Measurements from ENCODE around the gene SLC25A27.

SLC25A27 gene

DNA sequence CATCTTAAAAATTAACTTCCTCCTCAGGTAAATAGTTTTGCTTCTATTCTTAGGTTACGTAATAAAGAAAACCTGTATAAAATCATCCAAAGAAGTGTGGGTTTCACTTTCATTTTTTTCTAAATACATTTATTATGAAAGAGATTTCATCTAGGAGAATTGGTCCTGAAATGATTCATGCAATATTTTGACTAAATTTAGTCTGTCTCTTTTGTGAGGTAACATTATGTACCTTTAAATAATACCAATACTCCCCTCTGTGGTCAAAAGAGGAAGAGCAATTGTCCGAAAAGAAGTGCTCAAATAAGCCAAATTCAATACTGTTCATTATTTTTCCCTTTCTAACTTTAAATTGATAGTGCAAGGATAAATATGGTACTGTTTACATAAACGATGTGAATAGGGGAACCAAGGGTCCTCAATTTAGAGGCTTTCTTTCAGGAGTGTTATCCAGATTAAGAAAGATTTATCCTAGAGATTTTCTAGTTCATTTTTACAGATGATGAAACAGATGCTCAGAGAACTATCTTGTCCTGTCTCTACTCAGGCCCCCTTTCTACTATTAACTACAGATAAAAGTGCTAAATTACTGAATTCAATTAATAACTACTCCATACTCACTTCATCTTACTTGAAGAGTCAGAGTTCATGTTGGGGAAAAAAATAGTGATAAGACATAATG, 26.4 kb upstream of the SLC25A27 start:
- no peak for TF ChIP-seq ZFX (IDR thresholded peaks at IDR 0.05)
- TF ChIP-seq, protein P1, sequence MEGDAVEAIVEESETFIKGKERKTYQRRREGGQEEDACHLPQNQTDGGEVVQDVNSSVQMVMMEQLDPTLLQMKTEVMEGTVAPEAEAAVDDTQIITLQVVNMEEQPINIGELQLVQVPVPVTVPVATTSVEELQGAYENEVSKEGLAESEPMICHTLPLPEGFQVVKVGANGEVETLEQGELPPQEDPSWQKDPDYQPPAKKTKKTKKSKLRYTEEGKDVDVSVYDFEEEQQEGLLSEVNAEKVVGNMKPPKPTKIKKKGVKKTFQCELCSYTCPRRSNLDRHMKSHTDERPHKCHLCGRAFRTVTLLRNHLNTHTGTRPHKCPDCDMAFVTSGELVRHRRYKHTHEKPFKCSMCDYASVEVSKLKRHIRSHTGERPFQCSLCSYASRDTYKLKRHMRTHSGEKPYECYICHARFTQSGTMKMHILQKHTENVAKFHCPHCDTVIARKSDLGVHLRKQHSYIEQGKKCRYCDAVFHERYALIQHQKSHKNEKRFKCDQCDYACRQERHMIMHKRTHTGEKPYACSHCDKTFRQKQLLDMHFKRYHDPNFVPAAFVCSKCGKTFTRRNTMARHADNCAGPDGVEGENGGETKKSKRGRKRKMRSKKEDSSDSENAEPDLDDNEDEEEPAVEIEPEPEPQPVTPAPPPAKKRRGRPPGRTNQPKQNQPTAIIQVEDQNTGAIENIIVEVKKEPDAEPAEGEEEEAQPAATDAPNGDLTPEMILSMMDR (conservative IDR thresholded peaks at IDR 0.05): peak; percentile 85
- H3K27ac ChIP-seq: no peak overlapping the region

DNA sequence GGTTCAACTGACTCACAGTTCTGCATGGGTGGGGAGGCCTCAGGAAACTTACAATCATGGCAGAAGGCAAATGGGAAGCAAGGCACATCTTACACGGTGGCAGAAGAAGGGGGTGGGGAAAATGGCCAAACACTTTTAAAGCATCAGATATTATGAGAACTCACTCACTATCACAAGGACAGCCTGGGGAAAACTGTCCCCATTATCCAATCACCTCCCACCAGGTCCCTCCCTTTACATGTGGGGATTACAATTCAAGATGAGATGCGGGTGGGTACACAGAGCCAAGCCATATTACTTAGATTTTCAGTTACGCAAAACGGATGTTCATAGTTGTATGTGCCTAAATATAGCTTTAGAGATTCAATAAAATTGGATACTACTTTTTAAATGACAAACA, 25.8 kb upstream of the SLC25A27 start:
- H3K27ac ChIP-seq: no peak overlapping the region
- TF ChIP-seq, protein P1 (conservative IDR thresholded peaks at IDR 0.05): no peak
- no peak for TF ChIP-seq ZFX (IDR thresholded peaks at IDR 0.05)

DNA sequence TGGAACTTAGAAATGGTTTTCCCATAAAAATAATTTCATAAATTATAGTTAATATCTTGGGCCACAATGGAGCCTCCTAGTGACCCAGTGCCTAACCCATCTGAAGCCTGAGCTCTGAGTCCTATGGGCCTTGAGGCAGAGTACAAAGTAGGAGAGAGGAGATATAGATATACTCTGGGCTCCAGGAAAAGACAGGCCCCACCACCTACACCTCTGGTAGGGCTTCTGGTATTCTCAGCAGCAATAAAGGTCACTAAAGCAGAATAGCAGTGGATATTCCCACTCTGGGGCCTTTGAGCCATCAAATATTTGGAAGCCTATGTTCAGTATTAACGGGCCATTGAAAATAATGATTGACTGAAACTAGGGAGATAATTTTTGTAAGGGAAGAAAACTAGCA, 24.3 kb upstream of the SLC25A27 start:
- TF ChIP-seq ZFX (IDR thresholded peaks at IDR 0.05): no peak
- TF ChIP-seq, protein P1 (conservative IDR thresholded peaks at IDR 0.05): no peak
- H3K27ac ChIP-seq: no peak overlapping the region

DNA sequence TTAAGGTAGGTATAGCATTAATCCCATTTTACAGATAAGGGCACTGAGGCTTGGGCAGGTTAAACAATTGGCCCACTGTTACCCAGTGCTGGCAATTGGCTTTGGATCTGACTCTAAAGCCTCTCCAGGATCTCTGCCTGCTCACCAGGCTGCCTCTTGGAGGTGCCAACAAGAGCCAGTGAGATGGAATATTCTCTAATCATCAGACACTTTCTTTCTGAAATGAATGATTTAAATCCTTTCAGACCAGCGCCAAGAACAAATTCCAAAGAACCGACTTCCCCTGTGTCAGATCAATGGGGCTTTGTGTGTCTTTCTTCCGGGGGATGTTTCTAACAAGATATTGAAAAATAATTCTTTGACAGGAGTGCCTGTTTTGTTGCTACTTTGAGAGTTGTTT, 23.8 kb upstream of the SLC25A27 start:
- H3K27ac ChIP-seq: no peak overlapping the region

DNA sequence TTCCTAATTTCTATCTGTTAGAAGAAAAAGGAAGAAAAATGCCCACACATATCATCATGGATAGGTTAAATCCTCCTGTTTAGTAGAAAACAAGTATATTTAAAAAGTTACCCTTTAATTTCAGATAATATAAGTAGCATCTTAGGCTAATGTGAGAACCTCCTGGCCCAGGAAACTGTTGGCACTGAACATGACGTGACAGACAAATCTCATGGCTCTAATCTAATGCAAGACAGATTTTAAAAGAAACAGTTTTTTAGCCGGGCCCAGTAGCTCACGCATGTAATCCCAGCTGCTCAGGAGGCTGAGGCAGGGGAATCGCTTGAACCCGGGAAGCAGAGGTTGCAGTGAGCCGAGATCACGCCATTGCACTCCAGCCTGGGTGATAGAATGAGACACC, 23.1 kb upstream of the SLC25A27 start:
- no peak for TF ChIP-seq ZFX (IDR thresholded peaks at IDR 0.05)
- TF ChIP-seq, protein P1 (conservative IDR thresholded peaks at IDR 0.05): no peak

More for the DNA sequence above, 23.8 kb upstream of the SLC25A27 start:
- TF ChIP-seq ZFX (IDR thresholded peaks at IDR 0.05): no peak
- TF ChIP-seq, protein P1 (conservative IDR thresholded peaks at IDR 0.05): no peak

DNA sequence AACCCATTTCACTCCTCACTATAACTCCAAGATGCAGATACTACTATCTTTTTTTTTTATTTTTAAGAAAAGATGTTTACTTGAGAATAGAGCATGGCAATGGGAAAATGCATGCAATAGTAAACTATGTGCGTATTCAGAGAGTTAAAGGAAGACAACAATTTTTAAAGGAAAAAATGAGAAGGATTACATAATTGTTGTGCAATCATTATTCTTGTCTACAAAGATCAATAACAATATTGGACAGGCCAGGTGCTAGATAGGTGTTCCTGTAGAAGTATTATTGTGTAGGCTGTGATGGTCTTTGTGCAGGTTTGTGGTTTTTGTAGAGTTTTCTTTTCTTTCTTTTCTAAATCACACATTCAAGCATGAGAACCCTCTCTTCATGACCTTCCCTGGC, 20.7 kb upstream of the SLC25A27 start:
- TF ChIP-seq ZFX (IDR thresholded peaks at IDR 0.05): no peak
- TF ChIP-seq, protein P1 (conservative IDR thresholded peaks at IDR 0.05): no peak

More for the DNA sequence above, 23.1 kb upstream of the SLC25A27 start:
- no peak overlapping the region for H3K27ac ChIP-seq

DNA sequence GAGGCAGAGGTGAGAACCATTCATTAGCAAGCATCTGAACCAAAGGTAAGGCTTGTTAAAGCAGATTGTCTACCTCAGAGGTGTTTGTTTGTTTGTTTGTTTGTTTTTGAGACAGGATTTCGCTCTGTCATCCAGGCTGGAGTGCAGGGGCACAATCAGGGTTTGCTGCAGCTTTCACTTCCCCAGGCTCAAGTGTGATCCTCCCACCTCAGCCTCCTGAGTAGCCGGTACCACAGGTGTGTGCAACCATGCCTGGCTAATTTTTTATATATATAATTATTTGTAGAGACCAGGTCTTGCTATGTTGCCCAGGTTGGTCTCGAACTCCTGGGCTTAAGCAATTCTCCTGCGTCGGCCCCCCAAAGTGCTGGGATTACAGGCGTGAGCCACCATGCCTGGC, 17.3 kb upstream of the SLC25A27 start:
- no peak overlapping the region for H3K27ac ChIP-seq
- TF ChIP-seq, protein P1 (conservative IDR thresholded peaks at IDR 0.05): no peak
- TF ChIP-seq ZFX (IDR thresholded peaks at IDR 0.05): no peak

More for the DNA sequence above, 20.7 kb upstream of the SLC25A27 start:
- H3K27ac ChIP-seq: no peak overlapping the region
